NCI-H510A treated with DMSO at 0.1 percent for 48 hours (cell line): ENCODE measurements around the gene CCDC71L.
"Not testable (repeated sequence)": the region's sequence is repeated elsewhere in the genome, so short reads cannot be mapped to it uniquely, and the experiment has no call there.

ENCODE experiments used
- DNase-seq: peaks from one replicate; lab custom pipeline; 2025; lab: John Stamatoyannopoulos, UW

CCDC71L gene

DNA sequence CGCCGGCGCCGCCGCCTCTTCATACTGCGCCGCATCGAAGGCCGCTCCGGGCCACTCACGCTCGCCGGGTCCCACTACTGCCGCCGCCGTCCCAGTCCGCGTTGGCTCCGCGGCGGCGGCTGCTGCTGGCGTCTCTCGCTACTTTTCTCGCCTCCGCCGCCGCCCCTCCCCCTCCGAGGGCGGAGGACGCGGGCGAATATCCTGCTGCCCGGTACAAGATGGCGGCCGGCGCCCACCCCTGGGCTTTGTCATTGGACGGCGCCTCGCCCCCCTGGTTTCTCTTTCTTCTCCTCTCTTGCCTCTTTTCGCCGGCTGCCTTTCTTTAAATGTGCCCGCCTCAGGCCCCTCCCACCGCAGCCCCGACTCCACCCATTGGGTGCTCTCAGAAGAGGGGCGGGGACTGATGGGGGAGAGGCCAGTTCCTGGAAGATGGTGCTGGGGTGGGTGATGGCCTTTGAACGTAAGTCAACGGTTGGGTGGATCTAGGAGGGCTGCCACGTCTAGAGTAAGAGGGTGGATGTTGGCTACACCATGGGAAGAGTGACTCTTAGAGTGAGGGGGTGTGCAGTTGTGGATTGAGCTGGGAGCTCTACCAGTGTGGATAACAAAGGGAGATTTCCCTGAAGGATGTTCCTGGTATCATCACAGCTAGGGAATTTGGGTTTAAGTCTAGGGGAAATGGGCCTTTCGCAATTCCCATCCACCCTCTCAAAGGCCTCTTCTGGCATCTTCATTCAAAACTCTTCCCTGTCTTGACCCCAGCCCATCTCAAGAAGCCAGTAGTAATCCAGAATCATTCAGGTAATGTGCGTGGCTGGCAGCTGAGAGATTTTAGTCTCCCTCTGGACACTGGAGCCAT, at the start of gene CCDC71L:
Gene CCDC71L, minus strand, starts transcription at position 297 of the 859 bp plus-strand sequence. Its CDS starts 262 bp downstream, at position 35.
- peak; percentile 70 for DNase-seq

DNA sequence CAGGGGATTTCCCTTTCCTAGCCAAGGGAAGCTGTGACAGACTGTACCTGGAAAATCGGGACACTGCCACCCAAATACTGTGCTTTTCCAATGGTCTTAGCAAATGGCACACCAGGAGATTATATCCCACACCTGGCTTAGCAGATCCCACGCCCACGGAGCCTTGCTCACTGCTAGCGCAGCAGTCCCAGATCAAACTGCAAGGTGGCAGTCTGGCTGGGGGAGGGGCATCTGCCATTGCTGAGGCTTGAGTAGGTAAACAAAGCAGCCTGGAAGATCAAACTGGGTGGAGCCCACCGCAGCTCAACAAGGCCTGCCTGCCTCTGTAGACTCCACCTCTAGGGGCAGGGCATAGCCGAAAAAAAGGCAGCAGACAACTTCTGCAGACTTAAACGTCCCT, 48.6 kb upstream of the CCDC71L start:
- not testable (repeated sequence) for DNase-seq

DNA sequence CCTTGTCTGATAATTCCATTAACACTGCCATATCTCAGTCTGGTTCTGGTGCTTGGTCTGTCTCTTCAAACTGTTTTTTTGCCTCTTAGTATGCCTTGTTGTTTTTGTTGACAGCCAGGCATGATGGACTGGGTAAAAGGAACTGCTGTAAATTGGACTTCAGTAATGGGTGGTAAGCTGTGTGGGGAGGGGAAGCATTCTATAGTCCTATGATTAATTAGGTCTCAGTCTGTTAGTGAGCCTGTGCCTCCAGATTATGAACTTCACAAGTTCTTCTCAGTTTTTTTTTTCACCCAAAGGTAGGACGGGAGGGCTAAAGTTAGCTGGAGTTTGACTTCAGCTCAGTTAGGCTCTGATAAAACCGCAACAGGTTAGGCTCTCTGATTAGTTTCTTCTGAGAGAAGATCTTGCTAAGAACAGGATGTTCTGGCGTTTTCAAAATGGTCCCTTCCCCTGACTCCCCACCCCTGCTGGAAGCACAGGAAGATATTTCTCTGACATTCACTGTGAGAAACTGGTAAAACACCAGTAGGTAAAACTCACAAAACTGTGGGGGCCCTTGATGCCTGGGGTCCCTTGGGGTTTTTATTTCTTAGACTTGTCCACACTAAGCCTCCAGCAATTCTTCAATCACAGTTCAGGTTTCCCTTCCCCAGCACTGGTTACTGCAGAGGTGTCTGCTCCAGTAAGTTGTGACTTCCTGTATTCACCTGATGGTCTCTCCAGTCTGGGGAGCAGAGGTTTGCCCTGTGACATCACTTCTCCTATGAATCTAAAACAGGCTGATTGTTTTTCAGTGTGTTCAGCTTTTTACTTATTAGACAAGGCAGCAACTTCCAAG, 43.3 kb upstream of the CCDC71L start:
- no peak for DNase-seq

DNA sequence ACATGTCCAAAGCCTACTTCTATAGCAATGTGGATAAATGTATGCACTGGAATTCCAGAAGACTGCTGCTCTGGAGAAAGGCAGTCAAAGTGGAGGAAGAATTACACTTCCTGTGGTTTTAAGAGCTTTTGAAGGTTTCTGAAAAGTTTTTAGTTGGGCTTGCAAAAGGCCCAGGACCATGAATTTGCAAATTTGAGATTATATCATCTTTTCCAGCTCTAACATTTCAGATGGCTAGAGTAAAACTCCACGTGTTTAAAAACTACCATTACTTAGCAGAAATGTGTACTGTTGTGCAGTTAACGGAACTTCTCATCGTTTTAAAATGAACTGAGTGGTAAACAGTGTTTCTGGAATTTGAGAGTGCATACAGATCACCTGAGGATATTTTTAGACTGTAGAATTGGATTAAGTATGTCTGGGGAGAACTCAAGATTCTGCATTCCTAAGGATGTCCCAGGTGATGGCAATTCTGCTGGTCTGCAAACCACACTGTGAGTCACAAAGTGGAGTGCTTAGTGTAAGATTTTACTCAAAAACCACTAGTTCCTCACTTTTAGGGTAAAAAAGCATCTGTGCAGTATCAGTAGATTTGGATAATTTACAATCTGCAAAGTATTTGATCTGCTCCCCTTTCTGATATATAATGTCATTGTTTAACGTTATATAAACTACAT, 32.9 kb upstream of the CCDC71L start:
- no peak for DNase-seq

DNA sequence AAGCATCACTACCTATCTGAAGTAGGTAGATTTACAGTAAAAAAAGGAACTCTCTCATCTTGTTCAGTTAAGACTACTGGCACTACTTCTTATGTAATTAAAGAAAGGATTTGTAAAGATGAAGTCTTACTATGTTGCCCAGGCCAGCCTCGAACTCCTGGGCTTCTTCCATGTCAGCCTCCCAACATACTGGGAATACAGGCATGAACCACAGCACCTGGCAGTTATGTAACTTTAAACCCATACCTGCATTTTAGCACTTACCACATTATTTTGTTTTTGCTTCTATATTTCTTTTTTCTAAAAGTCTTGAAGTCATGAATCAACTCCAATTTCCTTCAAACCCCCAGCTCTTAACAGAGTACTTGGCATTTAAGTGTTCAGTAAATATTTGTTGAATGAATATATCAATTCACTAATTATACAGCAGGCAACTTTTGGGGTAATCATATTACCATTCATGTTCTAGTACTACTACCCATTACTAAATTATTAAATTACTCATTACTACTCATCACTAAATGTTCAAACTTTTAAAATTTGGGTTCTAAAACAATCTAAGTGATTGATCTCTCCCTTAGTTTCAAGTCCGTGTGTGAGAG, 31.6 kb upstream of the CCDC71L start:
- DNase-seq = no peak

DNA sequence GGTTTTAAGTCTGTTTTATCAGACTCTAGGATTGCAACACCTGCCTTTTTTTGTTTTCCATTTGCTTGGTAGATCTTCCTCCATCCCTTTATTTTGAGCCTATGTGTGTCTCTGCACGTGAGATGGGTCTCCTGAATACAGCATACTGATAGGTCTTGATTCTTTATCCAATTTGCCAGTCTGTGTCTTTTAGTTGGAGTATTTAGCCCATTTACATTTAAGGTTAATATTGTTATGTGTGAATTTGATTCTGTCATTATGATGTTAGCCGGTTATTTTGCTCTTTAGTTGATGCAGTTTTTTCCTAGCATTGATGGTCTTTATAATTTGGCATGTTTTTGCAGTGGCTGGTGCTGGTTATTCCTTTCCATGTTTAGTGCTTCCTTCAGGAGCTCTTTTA, 27.2 kb upstream of the CCDC71L start:
- DNase-seq = not testable (repeated sequence)

DNA sequence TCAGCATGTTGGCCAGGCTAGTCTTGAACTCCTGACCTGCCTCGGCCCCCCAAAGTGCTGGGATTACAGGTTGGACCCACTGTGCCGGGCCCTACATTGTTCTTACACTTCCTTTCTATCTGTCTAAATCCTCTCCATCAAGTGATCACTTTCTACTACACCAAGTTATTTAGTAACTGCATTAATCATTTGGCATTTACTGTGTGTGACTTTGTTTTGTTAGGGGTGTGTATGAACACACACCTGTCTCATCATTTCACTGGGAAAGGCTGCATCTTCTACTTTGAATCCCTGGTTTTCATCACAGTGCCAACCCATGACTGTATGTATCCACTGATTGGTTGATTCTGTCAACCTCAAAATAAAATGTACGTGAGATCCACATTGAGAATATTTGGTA, 23.0 kb upstream of the CCDC71L start:
- no peak for DNase-seq

DNA sequence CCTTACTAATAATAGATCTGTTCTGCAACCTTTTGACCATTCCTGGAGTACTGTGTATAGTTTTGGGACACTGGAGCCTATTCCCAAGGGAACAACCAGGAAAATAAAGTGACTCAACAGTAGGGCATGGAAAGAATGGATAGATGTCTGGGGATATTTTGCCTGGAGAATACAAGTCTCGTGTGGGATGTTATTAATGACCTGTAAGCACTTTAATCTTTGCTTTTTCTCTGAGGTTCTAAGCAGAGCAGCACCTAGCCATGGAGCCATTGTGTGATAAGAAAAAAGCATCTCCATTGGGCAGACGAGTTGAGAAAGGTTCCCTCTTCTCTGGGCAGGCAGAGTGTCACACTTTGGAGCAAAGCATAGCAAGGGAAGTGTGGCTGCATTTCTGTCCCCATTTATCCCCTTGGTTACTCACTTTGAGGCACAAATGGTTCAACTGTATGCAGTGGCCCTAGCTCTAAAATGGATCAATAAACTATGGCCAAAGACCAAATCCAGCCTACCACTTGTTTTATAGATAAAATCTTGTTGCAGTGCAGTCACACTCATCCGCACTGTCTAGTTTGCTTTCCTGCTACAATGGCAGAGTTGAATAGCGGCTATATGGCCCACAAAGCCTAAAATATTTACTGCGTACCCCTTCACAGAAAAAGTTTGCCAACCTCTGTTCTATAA, 21.0 kb upstream of the CCDC71L start:
- no peak for DNase-seq

DNA sequence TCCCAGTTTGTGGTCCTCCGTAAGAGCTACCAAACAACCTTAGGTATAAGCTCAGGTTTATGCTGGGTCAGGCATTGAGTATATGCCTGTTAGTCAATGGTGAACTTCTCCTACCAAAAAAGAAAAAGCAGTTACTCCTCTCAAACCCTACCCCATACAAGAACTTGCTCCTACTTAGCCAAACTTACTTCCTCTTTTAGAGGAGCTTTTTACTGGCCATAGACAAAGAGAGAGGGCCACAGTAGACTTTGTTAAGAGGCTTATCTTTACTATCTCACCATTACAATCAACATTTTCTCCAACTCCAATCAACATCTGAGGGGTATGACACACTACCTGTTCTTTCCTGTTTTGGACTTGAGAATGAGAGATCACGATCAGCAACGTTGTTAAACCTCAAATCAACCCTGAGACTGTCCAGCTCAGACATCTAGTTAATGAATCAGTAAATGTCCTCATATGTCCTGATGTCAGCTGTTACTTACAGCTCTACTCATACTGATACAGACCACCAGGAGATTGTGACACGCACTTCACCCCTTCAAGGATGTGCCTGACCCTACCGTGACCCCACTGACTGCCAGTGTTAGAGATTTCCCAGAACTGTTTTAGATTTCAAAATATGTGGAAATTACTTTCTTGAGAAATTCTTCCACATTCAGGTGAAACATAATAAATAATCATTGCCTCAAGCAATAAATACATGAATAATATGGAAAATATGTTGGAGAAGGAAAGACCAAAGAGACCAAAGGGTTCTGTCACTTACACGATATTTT, 18.4 kb upstream of the CCDC71L start:
- DNase-seq = no peak

DNA sequence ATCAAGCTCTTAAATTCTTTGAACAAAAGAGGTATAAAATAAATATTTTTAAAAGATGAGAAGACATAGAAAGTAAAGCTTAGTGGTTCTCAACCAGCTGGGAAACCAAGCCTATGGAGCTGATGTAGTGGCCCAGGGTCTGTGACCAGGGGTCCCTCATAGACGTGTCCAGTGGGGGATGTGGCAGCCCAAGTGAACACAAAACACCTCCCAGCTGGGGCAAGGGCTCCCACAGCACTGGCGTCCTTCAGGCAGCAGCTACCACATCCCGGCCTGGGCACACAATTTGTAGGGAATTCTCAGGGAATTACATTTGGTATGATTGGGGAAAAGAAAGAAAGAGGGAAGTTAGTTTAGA, 17.8 kb upstream of the CCDC71L start:
- no peak for DNase-seq

DNA sequence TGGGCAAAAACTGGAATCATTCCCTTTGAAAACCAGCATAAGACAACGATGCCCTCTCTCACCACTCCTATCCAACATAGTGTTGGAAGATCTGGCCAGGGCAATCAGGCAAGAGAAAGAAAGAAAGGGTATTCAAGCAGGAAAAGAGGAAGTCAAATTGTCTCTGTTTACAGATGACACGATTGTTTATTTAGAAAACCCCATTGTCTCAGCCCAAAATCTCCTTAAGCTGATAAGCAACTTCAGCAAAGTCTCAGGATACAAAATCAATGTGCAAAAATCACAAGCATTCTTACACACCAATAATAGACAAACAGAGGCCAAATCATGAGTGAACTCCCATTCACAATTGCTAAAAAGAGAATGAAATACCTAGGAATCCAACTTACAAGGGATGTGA, 15.5 kb upstream of the CCDC71L start:
- DNase-seq = not testable (repeated sequence)

DNA sequence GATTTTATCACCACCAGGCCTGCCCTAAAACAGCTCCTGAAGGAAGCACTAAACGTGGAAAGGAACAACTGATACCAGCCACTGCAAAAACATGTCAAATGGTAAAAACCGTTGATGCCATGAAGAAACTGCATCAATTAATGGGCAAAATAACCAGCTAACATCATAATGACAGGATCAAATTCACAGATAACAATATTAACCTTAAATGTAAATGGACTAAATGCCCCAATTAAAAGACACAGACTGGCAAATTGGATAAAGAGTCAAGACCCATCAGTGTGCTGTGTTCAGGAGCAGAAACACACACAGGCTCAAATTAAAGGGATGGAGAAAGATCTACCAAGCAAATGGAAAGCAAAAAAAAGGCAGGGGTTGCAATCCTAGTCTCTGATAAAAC, 12.7 kb upstream of the CCDC71L start:
- DNase-seq = not testable (repeated sequence)

DNA sequence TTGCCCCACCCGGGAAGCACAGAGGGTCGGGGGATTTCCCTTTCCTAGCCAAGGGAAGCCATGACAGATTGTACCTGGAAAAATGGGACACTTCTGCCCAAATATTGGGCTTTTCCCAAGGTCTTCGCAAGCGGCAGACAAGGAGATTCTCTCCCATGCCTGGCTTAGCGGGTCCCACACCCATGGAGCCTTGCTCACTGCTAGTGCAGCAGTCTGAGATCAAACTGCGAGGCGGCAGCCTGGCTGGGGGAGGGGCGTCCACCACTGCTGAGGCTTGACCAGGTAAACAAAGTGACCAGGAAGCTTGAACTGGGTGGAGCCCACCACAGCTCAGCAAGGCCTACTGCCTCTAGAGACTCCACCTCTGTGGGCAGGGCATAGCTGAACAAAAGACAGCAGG, 11.0 kb upstream of the CCDC71L start:
- DNase-seq = not testable (repeated sequence)

DNA sequence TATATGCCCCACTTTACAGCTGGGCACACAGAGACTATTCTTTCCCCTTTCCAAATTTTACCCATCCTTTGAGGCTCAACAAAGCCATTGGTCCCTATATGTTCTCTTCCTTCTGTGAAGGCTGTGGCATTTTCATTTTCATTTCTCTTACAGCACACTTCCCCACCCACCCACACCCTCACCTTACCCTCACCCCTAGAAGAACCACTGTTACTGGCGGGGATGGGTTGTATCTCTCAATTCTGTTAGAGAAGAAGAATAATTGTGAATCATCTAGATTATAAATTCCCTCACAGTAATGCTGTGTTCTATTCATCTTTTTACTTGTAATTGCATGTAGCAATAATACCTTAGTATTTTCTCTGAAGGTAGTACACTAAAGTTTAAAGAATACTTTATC, 10.2 kb upstream of the CCDC71L start:
- DNase-seq = no peak

DNA sequence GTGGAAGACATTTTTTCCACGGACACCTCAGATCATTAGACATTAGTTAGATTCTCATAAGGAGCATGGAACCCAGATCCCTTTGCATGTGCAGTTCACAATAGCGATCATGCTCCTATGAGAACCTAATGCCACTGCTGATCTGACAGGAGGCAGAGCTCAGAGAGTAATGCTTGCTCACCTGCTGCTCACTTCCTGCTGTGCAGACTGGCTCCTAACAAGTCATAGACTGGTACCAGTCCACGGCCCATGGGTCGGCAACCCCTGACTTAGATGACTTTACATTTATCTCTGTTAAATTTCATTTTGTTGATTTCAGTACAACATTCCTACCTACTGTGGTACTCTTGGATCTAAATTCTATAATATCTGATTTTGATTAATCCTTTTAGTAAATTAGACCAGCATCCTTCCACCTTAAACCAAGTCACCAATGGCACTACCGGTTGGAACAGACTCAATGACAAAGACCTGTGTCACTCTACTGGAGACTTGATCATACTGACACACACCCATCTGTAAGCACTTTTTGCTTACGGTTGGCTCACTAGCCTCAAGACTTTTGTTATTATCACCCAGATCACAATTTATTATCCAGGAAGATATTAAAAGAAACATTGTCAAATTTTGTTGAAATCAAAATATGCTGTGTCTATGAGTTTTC, 8.0 kb upstream of the CCDC71L start:
- DNase-seq = peak; percentile 5

DNA sequence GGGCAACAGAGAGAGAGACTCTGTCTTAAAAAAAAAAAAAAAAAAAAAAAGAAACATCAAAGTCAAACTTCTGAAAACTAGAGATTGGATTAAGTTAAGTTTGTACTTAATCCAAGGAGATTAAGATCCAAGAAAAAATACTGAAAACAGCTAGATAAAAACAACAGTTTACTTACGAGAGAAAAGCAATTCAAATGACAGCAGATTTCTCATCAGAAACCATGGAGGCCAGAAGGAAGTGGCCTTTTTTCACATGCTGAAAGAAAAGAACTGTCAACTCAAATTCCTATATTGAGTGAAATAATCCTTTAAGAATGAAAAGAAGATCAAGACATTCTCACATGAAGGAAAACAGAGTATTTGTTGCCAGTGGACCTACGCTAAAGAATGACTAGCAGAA, 5.4 kb upstream of the CCDC71L start:
- no peak for DNase-seq

DNA sequence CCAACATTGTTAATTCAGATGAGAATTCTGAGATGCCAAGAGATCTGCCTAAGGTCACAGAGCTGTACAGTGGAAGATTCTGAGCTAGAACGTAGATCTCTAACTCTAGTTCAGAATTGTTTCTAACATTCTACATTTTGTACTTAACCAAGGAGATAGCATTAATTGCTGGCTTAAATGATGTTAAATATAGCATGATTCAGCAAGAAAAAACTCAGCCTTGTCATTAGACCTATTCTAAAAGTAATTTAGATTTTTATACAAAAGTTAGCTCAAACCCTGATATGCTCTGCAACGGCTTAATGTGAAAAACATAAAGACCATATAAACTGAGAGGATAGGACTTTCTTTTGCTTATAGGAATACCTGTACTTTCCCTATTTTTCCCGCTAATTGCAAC, 3.4 kb upstream of the CCDC71L start:
- DNase-seq = no peak

DNA sequence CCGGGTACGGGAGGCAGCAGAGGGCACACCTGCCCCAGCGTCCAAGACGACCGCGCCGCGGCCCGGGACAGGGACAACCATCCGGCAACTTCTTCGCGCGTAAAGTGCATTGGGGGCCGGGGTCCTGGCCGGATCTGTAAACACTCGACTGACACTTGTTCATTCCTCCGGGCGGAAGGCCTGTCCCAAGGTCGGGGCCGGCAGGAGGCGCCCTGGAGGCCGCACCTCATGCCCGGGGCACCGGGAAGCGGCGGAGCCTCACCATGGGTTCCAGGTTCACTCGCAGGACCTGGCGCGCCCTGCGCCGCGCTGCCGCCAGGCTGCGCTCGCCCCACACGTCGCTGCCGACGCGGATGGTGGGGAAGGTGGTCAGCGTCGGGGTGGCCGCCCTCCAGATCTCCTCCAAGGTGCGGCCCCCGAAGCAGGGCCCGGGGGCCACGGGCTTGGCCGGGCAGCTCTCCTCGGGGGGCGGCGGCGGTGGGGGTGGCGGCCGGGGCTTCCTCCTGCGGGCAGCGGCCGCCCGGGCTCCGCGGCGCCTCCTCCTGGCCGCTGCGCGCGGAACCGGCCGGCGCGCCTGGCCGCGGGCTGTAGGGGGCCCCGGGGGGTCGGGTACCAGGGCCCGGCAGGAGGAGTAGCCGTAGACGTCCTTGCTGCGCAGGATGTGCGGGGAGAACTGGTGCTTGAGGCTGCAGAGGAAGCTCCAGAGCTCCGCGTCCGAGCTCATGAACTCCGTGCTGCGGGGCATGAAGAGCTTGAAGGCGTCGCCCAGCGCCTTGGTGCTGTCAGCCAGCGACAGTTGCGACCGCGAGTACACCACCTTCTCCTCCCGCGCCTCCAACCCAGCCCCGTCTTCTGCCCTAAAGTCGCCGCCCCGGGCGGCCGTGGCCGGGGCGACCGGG, 746 bp downstream of the CCDC71L start:
- DNase-seq = peak; percentile 14
